ENCODE data around the gene CPT1B. TPM values are rescaled to one million over a fixed set of nuclear protein-coding genes. Genes with fewer than 3 reads are reported as not detected.
A peak's percentile ranks its signal among the peaks of the same experiment; 100 is the strongest.

CPT1B gene
- polyA plus RNA-seq, 4 donors: 10.2 to 16.7 (median 10.8) TPM

DNA sequence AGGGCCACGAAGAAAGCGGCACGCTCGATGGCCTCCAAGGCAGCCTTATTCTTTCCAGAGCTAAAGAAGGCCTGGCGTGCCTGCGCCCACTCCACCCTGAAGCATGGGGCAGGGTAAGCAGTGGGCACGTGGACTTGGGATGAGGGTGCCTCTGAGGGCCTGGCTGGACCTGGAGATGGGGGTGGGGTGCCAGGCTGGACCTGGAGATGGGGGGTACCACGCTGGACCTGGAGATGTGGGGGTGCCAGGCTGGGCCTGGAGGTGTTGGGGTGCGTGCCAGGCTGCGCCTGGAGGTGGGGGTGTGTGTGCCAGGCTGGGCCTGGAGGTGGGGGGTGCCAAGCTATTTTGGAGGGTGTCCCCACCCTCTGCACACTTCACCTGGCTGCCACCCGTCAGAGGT is 5.3 kb downstream of the CPT1B start:
- DNase-seq (ENCODE audit: low read depth in 4 of 4, low spot score in 3 of 4): no peak

DNA sequence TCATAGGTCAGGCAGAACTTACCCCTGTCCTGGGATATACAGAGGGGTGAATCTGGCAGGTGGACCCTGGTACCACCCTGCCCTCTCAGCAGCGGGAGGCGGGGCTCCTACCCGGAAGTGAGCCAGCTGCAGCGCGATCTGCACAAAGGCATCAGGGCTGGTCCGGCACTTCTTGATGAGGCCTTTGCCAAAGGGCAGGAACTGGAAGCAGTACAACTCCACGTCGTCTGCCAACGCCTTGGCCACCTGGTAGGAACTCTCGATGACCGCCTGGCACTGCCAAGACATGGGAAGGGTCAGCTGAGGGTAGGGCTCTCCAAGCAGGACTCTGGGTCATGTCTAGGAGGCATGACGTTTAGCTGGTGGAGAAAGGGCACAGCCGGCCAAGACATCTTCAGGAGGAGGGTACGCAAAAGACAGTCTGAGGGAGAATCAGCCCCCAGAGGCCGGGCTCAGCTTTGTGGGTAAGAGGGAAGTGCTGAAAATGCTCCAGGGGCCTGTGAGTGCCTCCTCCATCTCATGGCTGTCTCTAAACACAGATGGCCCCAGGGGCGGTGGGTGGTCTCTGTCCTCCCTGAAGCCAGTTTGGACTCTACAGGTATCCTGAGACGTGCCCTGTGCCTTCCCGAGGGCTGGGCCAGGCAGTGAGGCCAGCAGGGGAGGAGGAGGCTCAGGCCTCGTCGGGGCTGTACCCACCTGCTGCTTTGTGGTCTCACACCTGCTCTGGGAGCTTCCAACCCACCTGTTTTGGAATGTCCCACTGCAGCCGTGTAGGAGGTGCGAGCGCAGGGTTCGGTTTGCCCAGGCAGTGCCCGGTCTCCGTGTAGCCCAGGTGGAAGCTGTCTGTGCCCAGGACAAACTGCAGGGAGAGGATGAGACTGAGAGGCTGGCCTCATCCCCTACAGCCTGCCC is 6.7 kb downstream of the CPT1B start:
- no peak for DNase-seq (ENCODE audit: low read depth in 4 of 4, low spot score in 3 of 4)

DNA sequence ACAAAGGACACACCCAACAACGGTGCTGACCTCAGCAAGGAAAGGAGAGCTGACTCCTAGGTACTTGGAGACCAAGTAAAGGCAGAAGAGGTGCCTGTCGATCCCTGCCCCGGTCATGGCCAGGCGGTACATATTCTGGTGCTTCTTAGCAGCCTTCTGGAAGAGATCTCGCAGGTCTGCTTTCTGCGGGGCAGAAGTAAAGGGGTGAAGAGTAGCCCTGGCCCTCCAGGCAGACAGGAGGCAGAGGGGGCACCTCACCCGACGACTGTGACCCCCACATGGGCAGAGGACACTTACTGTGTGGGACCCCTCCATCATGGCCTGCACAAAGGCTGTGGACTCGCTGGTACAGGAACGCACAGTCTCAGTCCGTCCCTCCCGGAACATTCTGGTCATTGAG is 7.4 kb downstream of the CPT1B start:
- DNase-seq (ENCODE audit: low read depth in 4 of 4, low spot score in 3 of 4): no peak

DNA sequence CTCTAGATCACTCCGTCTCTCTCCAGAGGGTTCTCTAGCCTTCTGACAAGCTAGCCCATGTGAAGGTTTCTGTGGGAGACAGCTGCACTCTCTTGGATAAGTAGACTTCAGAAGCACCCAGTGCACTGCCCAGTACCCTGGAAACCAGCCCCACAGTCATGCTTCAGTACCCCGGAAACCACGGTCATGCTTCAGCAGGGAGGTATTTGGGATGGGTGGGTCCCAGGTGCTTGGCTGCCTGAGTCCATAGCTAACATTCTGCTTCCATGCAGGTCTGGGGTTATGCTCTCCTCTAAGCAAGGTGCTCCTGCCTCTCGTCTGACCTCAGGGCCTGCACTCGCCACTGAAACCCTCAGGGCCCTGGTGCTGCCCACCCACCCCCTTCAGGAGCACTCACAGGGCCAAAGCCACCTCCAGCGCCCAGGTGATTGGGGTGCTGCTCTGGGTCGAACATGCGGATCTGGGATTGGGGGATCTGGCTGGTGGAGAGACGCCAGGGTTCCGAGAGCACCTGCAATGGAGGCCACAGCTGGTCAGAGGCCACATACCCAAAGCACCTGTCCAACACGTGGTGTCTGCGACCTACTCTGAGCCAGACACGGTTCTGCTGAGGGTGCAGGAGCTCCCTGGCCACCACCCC is 8.2 kb downstream of the CPT1B start:
- DNase-seq (ENCODE audit: low read depth in 4 of 4, low spot score in 3 of 4): no peak

DNA sequence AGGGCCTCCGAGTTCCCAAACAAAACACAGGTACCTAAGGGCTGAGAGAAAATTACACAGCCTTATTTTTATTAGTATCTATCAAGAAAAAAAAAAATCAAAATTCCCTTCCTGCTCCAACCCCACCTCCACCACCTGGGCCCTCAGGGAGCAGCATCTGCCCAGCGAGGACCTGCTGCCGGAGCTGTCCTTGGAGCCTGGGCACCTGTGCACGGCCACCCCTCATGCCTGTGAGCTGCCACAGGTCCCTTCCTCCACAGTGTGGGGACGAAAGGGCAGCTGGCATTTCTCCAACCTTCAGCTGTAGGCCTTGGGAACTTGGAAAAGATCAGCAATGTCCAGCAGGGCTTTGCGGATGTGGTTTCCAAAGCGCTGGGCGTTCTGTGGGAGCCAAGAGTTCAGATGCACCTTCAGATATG is 9.2 kb downstream of the CPT1B start:
- no peak for DNase-seq (ENCODE audit: low read depth in 4 of 4, low spot score in 3 of 4)

DNA sequence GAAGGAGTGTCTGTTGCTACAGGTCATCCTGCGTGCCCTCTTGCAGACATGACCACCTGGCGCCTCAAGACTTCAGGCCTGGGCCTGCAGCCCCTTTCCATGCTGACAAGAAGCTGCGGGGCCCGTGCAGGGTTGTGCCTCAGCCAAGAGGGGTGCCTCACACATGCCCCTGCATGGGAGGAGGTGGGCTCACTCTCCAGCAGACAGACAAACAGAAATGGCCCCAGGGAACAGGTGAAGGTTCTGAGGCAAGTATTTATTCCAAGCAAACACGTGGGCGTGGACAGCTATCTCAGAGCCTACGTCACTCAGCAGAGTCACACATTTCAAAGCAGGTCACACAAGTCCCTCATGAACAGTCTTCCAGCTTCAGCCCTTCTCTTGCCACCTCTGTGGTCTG is 9.6 kb downstream of the CPT1B start:
- no peak for DNase-seq (ENCODE audit: low read depth in 4 of 4, low spot score in 3 of 4)

DNA sequence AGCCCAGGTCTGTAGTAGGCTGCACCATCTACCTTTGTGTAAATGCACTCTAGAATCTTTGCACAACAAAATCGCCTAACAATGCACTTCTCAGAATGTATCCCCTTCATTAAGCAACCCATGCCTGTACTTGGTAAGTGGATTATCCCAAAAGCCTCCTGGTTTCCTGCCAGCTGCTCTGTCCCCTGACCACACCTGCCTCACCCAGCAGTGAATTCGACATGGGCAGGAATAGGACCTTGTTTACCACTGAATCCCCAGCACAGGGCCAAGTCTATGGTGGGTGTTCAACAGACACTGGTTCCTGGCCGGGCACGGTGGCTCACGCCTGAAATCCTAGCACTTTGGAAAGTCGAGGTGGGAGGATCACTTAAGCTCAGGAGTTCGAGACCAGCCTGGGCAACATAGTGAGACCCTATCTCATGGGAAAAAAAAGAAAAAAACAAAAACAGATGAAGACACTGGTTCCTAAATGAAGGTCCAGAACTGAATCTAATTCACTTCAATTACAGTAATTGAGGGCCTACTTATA is 10.4 kb downstream of the CPT1B start:
- DNase-seq (ENCODE audit: low read depth in 4 of 4, low spot score in 3 of 4): no peak

DNA sequence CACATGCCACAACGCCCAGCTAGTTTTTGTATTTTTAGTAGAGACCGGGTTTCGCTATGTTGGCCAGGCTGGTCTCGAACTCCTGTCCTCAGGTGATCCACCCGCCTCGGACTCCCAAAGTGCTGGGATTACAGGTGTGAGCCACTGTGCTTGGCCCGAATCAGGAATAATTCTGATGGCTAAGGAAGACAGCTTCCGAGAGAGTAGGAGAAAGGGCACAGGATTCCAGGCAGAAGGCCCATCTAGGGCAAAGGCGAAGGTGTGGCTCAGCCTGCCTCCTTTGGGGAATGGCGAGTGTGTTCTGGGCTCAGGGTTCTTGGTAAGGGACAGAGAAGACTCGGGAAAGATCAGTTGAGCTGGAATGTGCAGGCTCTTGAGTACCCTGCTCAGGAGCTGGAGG is 13.9 kb downstream of the CPT1B start:
- no peak for DNase-seq (ENCODE audit: low read depth in 4 of 4, low spot score in 3 of 4)

DNA sequence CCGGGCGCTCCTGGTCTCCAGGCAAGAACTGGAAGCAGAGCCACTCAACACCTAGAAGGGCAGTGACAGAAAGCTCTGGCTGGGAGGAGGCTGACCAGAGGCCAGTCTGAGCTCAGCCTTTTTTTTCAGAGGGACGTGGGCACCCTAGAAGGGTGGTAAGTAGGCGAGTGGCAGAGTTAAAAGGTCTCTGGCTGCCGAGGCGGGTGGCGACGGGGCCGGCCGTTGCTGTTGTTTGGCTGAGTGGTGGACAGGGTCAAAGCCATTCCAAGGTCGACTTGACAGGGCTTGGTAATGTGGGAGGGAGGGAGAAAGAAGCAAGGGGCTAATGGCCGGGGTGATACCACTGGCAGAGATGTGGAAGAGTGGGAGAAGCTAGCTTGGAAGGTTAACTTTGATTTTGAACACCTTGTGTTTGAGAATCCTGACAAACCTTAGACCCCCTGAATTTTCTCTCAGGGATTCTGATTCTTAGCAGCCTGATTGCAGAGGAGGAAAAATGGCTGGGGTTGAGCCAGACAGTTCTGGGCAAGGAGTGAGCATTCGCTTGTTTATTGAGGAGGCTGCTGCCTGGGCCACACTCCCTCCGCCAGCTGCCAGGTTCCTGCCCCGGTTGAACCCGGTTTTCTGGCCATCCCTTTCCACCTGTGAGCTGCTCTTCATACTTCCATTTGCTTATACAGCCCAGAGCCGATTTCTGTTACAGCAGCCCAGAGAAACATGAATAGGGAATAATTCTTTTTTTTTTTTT is 14.6 kb downstream of the CPT1B start:
- DNase-seq (ENCODE audit: low read depth in 4 of 4, low spot score in 3 of 4): no peak

DNA sequence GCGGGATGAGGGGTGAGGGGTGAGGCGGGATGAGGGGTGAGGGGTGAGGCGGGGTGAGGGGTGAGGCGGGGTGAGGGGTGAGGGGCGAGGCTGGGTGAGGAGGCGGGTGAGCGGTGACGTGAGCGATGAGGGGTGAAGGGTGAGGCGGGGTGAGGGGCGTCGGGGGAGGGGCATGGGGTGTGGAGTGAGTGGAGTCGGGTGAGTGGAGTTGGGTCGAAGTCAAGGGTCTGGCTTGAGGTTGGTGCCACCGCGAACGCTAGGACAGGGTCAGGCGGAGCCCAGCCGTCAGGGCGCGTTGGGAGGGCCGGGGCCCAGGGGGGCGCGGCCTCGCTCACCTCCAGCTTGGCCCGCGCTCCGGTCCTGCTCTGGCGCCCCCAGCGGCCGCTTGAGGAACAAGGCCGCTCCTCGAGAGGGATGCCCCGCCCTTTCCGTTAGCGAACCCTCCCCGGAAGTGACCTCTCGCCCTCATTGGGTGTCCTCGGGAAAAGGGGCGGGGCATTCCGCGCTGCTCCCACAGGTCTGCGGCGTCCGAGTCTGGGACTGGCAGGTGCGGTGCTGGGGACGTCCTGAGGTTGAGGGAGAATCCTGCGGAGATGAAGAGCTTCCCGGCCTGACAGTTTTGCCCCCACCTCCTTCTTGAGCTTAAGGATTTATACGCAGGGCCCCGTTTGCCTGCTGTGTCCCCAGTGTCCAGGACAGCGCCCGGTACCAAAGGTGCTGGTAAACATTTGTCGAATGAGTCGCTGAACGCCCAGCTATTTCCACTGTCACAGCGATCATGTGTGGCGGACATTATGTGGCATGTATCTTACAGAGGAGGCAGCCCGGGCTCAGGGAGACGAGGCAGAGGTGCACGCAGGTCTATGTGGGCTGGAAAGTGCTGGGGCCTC is 15.5 kb downstream of the CPT1B start, which contains the start of gene SYCE3:
SYCE3 (minus strand) TSS at position 397 of the 890 bp plus-strand sequence. CDS start 6,514 bp downstream, outside the sequence.
- peak; percentile 86 to 93 (median 90) for DNase-seq (ENCODE audit: low read depth in 4 of 4, low spot score in 3 of 4)

DNA sequence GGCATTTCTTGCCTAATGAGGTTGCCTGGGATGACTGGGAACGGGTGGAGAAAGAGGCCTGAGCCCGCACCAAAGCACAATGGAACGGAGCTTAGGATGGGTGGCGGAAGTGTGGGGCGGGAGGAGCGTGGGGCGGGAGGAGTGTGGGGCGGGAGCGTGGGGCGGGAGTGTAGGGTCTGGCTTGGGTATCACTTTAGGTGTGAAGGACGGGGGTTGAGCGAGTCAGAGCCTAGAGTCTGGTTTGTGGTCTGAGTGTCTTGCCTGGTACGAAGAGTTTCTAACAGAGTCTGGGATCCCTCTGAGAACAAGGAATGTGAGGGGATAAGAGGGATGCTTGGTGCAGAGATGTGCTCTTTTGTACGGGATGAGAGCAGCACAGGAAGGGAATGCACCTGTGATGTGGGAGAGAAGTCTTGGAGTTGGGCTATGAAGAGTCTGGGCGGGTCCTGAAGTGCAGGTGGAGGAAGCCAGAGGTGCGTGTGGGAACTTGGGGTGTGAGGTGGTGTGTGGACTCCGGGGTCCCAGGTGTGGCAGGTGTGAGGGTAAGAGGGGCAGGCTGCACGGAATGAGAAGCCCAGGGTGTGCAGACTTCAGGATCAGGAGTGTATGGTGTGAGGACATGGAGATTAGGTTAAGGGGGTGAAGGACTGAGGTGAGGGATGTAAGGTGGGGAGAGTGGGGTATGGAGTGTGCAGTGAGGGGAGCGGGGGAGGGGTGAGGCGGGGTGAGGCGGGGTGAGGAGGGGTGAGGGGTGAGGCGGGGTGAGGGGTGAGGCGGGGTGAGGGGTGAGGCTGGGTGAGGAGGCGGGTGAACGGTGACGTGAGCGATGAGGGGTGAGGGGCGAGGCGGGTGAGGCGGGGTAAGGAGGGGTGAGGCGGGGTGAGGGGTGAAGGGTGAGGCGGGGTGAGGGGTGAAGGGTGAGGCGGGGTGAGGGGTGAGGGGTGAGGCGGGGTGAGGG is 16.5 kb downstream of the CPT1B start:
- DNase-seq (ENCODE audit: low read depth in 4 of 4, low spot score in 3 of 4): no peak

DNA sequence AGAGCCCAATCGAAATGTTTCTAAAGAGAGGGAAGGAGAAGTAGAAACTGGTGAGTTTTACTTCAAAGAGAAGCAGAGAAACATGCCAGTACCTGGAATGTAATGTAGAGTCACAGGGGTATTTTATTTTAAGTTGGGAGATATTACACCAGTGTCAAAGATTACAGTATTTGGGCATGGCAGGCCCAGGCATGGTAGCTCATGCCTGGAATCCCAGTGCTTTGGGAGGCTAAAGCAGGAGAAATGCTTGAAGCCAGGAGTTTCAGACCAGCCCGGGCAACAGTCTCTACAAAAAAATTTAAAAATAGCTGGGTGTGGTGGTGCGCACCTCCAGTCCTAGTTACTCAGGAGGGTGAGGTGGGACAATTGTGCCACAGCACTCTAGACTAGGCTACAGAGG is 18.2 kb downstream of the CPT1B start:
- no peak for DNase-seq (ENCODE audit: low read depth in 4 of 4, low spot score in 3 of 4)

DNA sequence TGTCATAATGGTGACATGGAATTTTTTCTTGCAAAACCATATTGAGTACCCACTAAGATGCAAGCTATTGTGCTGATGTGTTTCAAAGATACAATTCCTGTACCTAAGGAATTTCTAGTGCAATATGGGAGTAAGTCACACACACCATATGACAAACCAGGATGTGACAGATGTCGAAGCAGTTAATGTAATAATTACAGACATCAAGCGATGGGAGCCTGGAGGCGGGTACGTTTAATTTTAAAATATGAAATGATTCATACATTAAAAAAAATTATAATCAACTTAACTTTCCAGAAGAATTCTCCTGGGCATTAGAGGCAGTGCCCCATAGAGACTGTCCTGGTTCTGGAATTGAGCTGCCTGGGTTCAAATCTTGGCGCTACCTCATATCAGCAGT is 21.5 kb downstream of the CPT1B start:
- no peak for DNase-seq (ENCODE audit: low read depth in 4 of 4, low spot score in 3 of 4)

DNA sequence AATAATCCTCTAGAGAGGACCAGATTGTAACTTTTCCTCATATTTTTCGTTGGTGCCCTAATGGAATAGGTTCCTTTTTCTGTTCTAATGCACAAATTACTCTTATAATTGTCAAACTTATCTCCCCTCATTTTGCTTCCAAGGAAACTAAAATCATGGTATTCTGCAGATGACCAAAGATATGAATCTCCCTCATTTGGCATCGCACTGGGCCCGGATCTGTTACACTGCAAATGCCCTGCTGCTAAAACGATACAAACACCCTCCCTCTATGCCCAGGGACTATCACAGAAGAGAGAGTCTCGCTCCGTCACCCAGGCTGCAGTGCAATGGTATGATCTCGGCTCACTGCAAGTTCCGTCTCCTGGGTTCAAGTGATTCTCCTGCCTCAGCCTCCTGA is 24.9 kb downstream of the CPT1B start:
- no peak for DNase-seq (ENCODE audit: low read depth in 4 of 4, low spot score in 3 of 4)

DNA sequence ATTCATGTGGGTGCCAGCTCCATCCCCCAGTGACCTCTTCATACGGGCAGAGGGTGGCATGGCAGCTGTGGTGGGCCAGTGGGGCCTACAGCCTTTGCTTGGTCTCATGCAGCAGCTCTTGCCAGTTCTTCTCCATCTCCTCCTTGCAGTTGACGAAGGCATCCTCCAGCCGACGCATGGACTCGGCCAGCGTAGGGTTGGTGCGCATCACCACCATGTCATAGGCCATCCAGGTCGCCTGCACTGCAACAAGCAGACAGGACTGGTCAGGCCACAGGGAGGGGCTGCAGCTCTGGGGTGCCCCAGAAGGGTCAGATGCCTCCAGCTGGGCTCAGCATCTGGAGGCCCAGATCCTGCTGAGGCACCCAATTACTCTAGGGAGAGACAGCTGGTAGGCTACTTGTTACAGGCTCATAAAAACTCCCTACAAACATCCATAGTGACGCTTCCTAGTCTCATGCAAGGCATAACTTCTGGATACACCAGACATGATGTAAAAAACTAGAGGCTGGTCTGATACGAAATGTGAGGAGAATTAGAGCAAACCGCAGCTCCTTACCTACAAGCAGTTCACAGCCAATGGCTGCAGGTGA is 27.0 kb downstream of the CPT1B start:
- DNase-seq (ENCODE audit: low read depth in 4 of 4, low spot score in 3 of 4): no peak

DNA sequence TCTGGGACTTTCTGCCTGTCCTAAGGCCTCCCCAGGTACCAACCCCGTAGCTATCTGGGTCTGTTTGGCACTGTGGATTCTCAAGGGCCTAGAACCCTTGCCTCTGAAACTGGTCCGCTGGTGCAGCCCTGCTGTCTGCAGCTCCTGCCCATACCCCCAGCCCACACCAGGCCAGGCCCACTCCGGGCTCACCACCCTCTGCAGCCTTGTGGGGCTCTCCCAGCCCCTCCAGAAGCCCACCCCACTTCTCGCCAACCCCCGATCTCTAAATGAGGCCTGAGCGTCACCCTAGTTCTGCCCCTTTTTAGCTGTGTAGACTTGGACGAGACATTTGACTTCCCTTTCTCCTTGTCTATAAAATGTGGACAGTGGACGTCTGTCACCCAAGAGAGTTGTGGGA is 27.8 kb downstream of the CPT1B start:
- DNase-seq (ENCODE audit: low read depth in 4 of 4, low spot score in 3 of 4): no peak

DNA sequence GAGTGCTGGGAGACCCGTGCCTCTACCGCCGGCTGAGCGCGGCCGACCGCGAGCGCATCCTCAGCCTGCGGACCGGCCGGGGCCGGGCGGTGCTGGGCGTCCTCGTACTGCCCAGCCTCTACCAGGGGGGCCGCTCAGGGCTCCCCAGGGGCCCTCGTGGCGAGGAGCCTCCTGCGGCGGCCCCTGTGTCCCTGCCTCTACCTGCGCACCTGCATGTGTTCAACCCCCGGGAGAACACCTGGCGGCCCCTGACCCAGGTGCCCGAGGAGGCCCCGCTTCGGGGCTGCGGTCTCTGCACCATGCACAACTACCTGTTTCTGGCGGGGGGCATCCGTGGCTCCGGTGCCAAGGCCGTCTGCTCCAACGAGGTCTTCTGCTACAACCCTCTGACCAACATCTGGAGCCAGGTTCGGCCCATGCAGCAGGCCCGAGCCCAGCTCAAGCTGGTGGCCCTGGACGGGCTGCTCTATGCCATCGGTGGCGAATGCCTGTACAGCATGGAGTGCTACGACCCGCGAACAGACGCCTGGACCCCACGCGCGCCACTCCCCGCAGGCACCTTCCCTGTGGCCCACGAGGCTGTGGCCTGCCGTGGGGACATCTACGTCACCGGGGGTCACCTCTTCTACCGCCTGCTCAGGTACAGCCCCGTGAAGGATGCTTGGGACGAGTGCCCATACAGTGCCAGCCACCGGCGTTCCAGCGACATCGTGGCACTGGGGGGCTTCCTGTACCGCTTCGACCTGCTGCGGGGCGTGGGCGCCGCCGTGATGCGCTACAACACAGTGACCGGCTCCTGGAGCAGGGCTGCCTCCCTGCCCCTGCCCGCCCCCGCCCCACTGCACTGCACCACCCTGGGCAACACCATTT is 29.1 kb downstream of the CPT1B start:
- DNase-seq (ENCODE audit: low read depth in 4 of 4, low spot score in 3 of 4): no peak
